GM12878 (cell line): Measurements from ENCODE around the gene PROC. TPM values are rescaled to one million over a fixed set of nuclear protein-coding genes. Genes with fewer than 3 reads are reported as not detected.

Experiments used
- ATAC-seq: fragments of 200-7000 bp; cut with Tn5 transposase; 3 replicates; pipeline ENCODE4 v1.9.1; 2020; ENCODE audit warnings: mild to moderate bottlenecking, moderate library complexity
- BruUV-seq: library from RNA; stranded (reverse); fragments of 400-500 nt; replicated peaks from 2 replicates; lab custom pipeline; 2021; lab: Mats Ljungman, UMichigan
- CTCF ChIA-PET: fragments of 300-600 bp; sonication (Branson Sonifier 250); formaldehyde crosslinking; extraction: SDS; loops from one replicate; lab custom pipeline; 2021; ENCODE audit warnings: inconsistent platforms; lab: Yijun Ruan, JAX
- POLR2A ChIA-PET: fragments of 350-600 bp; formaldehyde crosslinking; extraction: SDS; loops from one replicate; lab custom pipeline; 2021; ENCODE audit warnings: inconsistent platforms; lab: Charles Lee
- RAD21 ChIA-PET: fragments of 300-600 bp; sonication (Branson Sonifier 250); formaldehyde crosslinking; loops from one replicate; lab custom pipeline; 2023; ENCODE audit warnings: antibody characterized with exemption; ENCODE audit not compliant: unreplicated experiment; lab: Charles Lee
- SMC1A ChIA-PET: fragments of 300-600 bp; sonication (Branson Sonifier 250); formaldehyde crosslinking; loops from one replicate; lab custom pipeline; 2023; ENCODE audit not compliant: unreplicated experiment, uncharacterized antibody; lab: Charles Lee
- DNase-seq: peaks from one replicate; pipeline ENCODE4 v3.0.0-alpha.2; 2011; ENCODE audit warnings: low read depth, low spot score
- FAIRE-seq: peaks from 3 replicates; lab custom pipeline; 2011; peaks lifted over from hg19 to GRCh38; lab: Jason Lieb, UNC
- H2AFZ ChIP-seq: 2 replicates; pipeline ENCODE4 v1.6.0; 2011; ENCODE audit warnings: low read depth, low read length, control low read depth; ENCODE audit not compliant: control insufficient read depth
- H3K27ac ChIP-seq: 2 replicates; pipeline ENCODE4 v1.5.1; 2011; ENCODE audit warnings: control low read depth; ENCODE audit not compliant: control insufficient read depth, insufficient read depth
- H3K27me3 ChIP-seq, 2 experiments: replicated peaks in 1 of 2; 2 replicates each; pipeline versions ENCODE4 v1.6.0 to v1.6.1; 2011; ENCODE audit warnings: low read length in 1 of 2; ENCODE audit not compliant: control insufficient read depth in 2 of 2, insufficient read depth in 2 of 2
- H3K36me3 ChIP-seq, 2 experiments: 2 replicates each; pipeline ENCODE4 v1.5.1; 2011; ENCODE audit warnings: low read length in 1 of 2; ENCODE audit not compliant: control insufficient read depth in 2 of 2, insufficient read depth in 2 of 2
- H3K4me1 ChIP-seq: 2 replicates; pipeline ENCODE4 v1.6.1; 2011; ENCODE audit warnings: mild to moderate bottlenecking, low read length, moderate library complexity, mixed read lengths; ENCODE audit not compliant: control insufficient read depth, insufficient read depth
- H3K4me2 ChIP-seq: 2 replicates; pipeline ENCODE4 v1.6.0; 2011; ENCODE audit warnings: control low read depth; ENCODE audit not compliant: control insufficient read depth, insufficient read depth
- H3K4me3 ChIP-seq: fragments of 200-600 bp; sonication (generic); 2 replicates; pipeline ENCODE4 v1.5.1; 2016
- H3K79me2 ChIP-seq: 2 replicates; pipeline ENCODE4 v1.6.0; 2011; ENCODE audit warnings: low read length; ENCODE audit not compliant: control insufficient read depth, insufficient read depth
- H3K9ac ChIP-seq: 2 replicates; pipeline ENCODE4 v1.8.0; 2011; ENCODE audit warnings: low read length, control low read depth, mixed read lengths; ENCODE audit not compliant: control insufficient read depth, insufficient read depth
- H3K9me3 ChIP-seq: replicated peaks from 3 replicates; pipeline ENCODE4 v1.5.1; 2011; ENCODE audit warnings: mild to moderate bottlenecking, low read length; ENCODE audit not compliant: control insufficient read depth, insufficient read depth
- H4K20me1 ChIP-seq: 2 replicates; pipeline ENCODE4 v1.6.0; 2011; ENCODE audit not compliant: control insufficient read depth, insufficient read depth
- ATF7 ChIP-seq: fragments of 450-650 bp; IDR thresholded peaks from 2 replicates; pipeline ENCODE4 v1.6.1; 2016; ENCODE audit warnings: low read depth, mild to moderate bottlenecking
- E2F4 ChIP-seq: IDR thresholded peaks from 2 replicates; pipeline ENCODE4 v1.6.1; 2012; ENCODE audit warnings: low read depth, low read length, improper control_type of control experiment
- NFIC ChIP-seq: IDR thresholded peaks from 2 replicates; pipeline ENCODE4 v1.6.1; 2012; ENCODE audit warnings: low read depth, mild to moderate bottlenecking, inconsistent platforms, low read length, moderate library complexity
- PBX3 ChIP-seq: IDR thresholded peaks from 2 replicates; pipeline ENCODE4 v1.6.1; 2011; ENCODE audit warnings: mild to moderate bottlenecking, low read depth, low read length, moderate library complexity; ENCODE audit not compliant: insufficient replicate concordance
- SKIL ChIP-seq: fragments of 450-650 bp; IDR thresholded peaks from 2 replicates; pipeline ENCODE4 v1.6.1; 2017; ENCODE audit warnings: mild to moderate bottlenecking, low read depth, inconsistent platforms; ENCODE audit not compliant: poor library complexity, severe bottlenecking
- ZNF592 ChIP-seq: fragments of 450-650 bp; IDR thresholded peaks from 2 replicates; pipeline ENCODE4 v1.6.1; 2017; ENCODE audit warnings: mild to moderate bottlenecking, moderate library complexity
- WGBS: methylation state at CpG from one replicate; pipeline ENCODE4 v1.1.6; 2016; ENCODE audit warnings: low lambda C conversion rate; ENCODE audit not compliant: insufficient replicate concordance, insufficient coverage; ENCODE audit errors: missing lambda C conversion rate; 5-methylcytosine and 5-hydroxymethylcytosine counted together
- in situ Hi-C: fragments of 300-500 bp; cut with MboI; formaldehyde crosslinking; loops from 9 replicates; pipeline ENCODE4 v1.14.3; 2018; ENCODE audit warnings: mixed read lengths
- intact Hi-C: fragments of 100-400 bp; cut with micrococcal nuclease; formaldehyde crosslinking; loops from one replicate; pipeline ENCODE4 v1.14.2; 2022; ENCODE audit not compliant: unreplicated experiment
- polyA plus RNA-seq, 11 experiments: library from polyadenylated mRNA; depleted of rRNA in 4 of 11; unstranded in 6 of 11; stranded (reverse) in 5 of 11; fragments of >200 nt; fragmentation: Nextera tagmentation in 4 of 11; fragmentation: Illumina TruSeq in 1 of 11; extraction: Ambion mirVana in 4 of 11; extraction: Trizol in 1 of 11; gene quantifications; 1 replicate in 1 of 11; 2 replicates in 10 of 11; pipeline versions ENCODE4 v1.2.1 to v1.2.3, GENCODE V29; 2011 to 2016; ENCODE audit warnings: inconsistent platforms in 2 of 11, missing spikeins in 2 of 11, low read depth in 1 of 11
- total RNA-seq, 4 experiments: library from RNA; depleted of rRNA in 3 of 4; stranded (reverse); fragments of >200 nt in 3 of 4; fragmentation: Illumina TruSeq in 1 of 4; extraction: Trizol in 1 of 4; gene quantifications; 2 replicates each; pipeline versions ENCODE4 v1.2.1 to v1.2.3, GENCODE V29; 2013 to 2021

The PROC gene
- total and polyA plus RNA-seq, 10 of the 15 experiments (the other 5 are each of a cell fraction or from before 2014, with no cell fraction given), result not detected

- 0 out of 2 replicates have a peak, but pooled peaks have one; percentile 26 for TF ChIP-seq ATF7
Measured at GRCh38 chr2:127386764-127387654, 31.2 kb upstream of the PROC start (continued).

- peak within 1 kb of the TSS; percentile 97 for H3K4me2 ChIP-seq
- peaks cover 42% of the 10 kb centered on the region for H3K79me2 ChIP-seq
- under 1% methylated on average over 84 of the region's 100 CpGs for WGBS
- peaks cover 21% of the 10 kb centered on the region for H3K4me1 ChIP-seq
- H3K9me3 ChIP-seq, result no peaks in the 10 kb centered on the region
- no TSS peak for BruUV-seq
- peak within 1 kb of the TSS; percentile 77 for H2AFZ ChIP-seq
- peak; percentile 78 for FAIRE-seq
- peak; percentile 72 for ATAC-seq
- ChIA-PET CTCF (interaction anchor here (1.0 to 2.1 kb wide), 4 partner anchors 11 to 379 kb away, joined by 3 to 7 read pairs (median 3); no protein-coding TSS in a partner anchor), SMC1A (interaction anchor here (0.5 to 2.5 kb wide), 13 partner anchors 10 to 191 kb away, joined by 3 to 8 read pairs (median 3); no protein-coding TSS in a partner anchor), RAD21 (interaction anchor here (0.8 to 1.6 kb wide), 2 partner anchors 10 to 91 kb away, joined by 3 to 4 read pairs; no protein-coding TSS in a partner anchor), POLR2A (interaction anchor here (1.0 to 1.6 kb wide), 4 partner anchors 12 to 139 kb away, joined by 3 to 7 read pairs (median 4); partner anchors contain the start of gene IWS1)
- H3K27me3 ChIP-seq, result no peaks in the 10 kb centered on the region
- in situ Hi-C loops, result loop anchor here (25.0 kb wide), 1 partner anchor 726 kb away; the partner anchor contains the start of gene GYPC
- peak within 1 kb of the TSS; percentile 96 for H3K27ac ChIP-seq
- H3K36me3 ChIP-seq, result no peaks in the 10 kb centered on the region; a peak in 1 of 4 replicates
- H3K4me3 ChIP-seq, result peak within 1 kb of the TSS; percentile 83
- H4K20me1 ChIP-seq, result no peaks in the 10 kb centered on the region
- peak within 1 kb of the TSS; percentile 92 for H3K9ac ChIP-seq
- intact Hi-C loops, result no loop called here
- DNase-seq, result peak; percentile 45
- no peak for TF ChIP-seq PBX3
- no peak for TF ChIP-seq ZNF592
- no peak for TF ChIP-seq NFIC
- TF ChIP-seq E2F4, result no peak
- no peak for TF ChIP-seq SKIL
Measured at GRCh38 chr2:127387655-127388422, 30.4 kb upstream of the PROC start, which contains the start of gene MAP3K2. Gene MAP3K2, minus strand, starts transcription at chr2:127387975. Its CDS starts 44,846 bp downstream, at chr2:127343129.
